HEK293 (cell line): ENCODE data around the gene CIAO1.

Experiments used
- GLI4 ChIP-seq: fragments of 450-650 bp; formaldehyde crosslinking; IDR thresholded peaks from 2 replicates; pipeline ENCODE4 v1.5.1; 2016; ENCODE audit warnings: missing biosample characterization, missing genetic modification characterization
- GLIS1 ChIP-seq: fragments of 450-650 bp; formaldehyde crosslinking; IDR thresholded peaks from 2 replicates; pipeline ENCODE4 v1.5.1; 2016; ENCODE audit warnings: missing biosample characterization, missing genetic modification characterization
- KLF1 ChIP-seq: fragments of 450-650 bp; formaldehyde crosslinking; IDR thresholded peaks from 2 replicates; pipeline ENCODE4 v1.5.1; 2016; ENCODE audit warnings: missing biosample characterization, missing genetic modification characterization
- KLF7 ChIP-seq: fragments of 450-650 bp; formaldehyde crosslinking; IDR thresholded peaks from 2 replicates; pipeline ENCODE4 v1.5.1; 2016; ENCODE audit warnings: missing biosample characterization, missing genetic modification characterization, borderline replicate concordance
- MEIS1 ChIP-seq: sonication (generic); formaldehyde crosslinking; IDR thresholded peaks from 2 replicates; pipeline ENCODE4 v1.8.1; 2022; ENCODE audit warnings: missing genetic modification reagents, mild to moderate bottlenecking, borderline replicate concordance
- TRIM28 ChIP-seq: IDR thresholded peaks from 2 replicates; pipeline ENCODE4 v1.6.1; 2011; ENCODE audit warnings: low read length, control low read depth, borderline replicate concordance
- WT1 ChIP-seq: fragments of 450-650 bp; formaldehyde crosslinking; IDR thresholded peaks from 2 replicates; pipeline ENCODE4 v1.5.1; 2016; ENCODE audit warnings: missing biosample characterization, missing genetic modification characterization
- ZFP41 ChIP-seq: fragments of 450-650 bp; formaldehyde crosslinking; IDR thresholded peaks from 2 replicates; pipeline ENCODE4 v1.5.1; 2016; ENCODE audit warnings: missing biosample characterization, missing genetic modification characterization, borderline replicate concordance
- ZNF112 ChIP-seq: fragments of 450-650 bp; formaldehyde crosslinking; IDR thresholded peaks from 2 replicates; pipeline ENCODE4 v1.5.0; 2017; ENCODE audit warnings: missing biosample characterization, missing genetic modification characterization
- ZNF133 ChIP-seq: fragments of 450-650 bp; formaldehyde crosslinking; IDR thresholded peaks from 2 replicates; pipeline ENCODE4 v1.5.1; 2016; ENCODE audit warnings: missing biosample characterization, missing genetic modification characterization
- ZNF146 ChIP-seq: fragments of 450-650 bp; formaldehyde crosslinking; IDR thresholded peaks from 2 replicates; pipeline ENCODE4 v1.5.1; 2016; ENCODE audit warnings: missing biosample characterization, missing genetic modification characterization
- ZNF184 ChIP-seq: fragments of 450-650 bp; IDR thresholded peaks from 2 replicates; pipeline ENCODE4 v1.5.1; 2018; ENCODE audit warnings: missing biosample characterization, mild to moderate bottlenecking, missing genetic modification characterization
- ZNF202 ChIP-seq: fragments of 450-650 bp; formaldehyde crosslinking; IDR thresholded peaks from 2 replicates; pipeline ENCODE4 v1.5.1; 2016; ENCODE audit warnings: missing biosample characterization, missing genetic modification characterization, borderline replicate concordance
- ZNF211 ChIP-seq: fragments of 450-650 bp; formaldehyde crosslinking; IDR thresholded peaks from 2 replicates; pipeline ENCODE4 v1.5.1; 2016; ENCODE audit warnings: low read depth, missing biosample characterization, missing genetic modification characterization
- ZNF324 ChIP-seq: fragments of 450-650 bp; formaldehyde crosslinking; IDR thresholded peaks from 2 replicates; pipeline ENCODE4 v1.5.1; 2016; ENCODE audit warnings: missing biosample characterization, missing genetic modification characterization
- ZNF350 ChIP-seq: fragments of 450-650 bp; formaldehyde crosslinking; IDR thresholded peaks from 2 replicates; pipeline ENCODE4 v1.5.0; 2017; ENCODE audit warnings: missing biosample characterization, mild to moderate bottlenecking, missing genetic modification characterization
- ZNF544 ChIP-seq: fragments of 450-650 bp; formaldehyde crosslinking; IDR thresholded peaks from 2 replicates; pipeline ENCODE4 v1.5.0; 2017; ENCODE audit warnings: missing biosample characterization, missing genetic modification characterization
- ZNF658 ChIP-seq: fragments of 450-650 bp; formaldehyde crosslinking; IDR thresholded peaks from 2 replicates; pipeline ENCODE4; 2016; ENCODE audit warnings: missing biosample characterization, missing genetic modification characterization
- ZNF660 ChIP-seq: fragments of 450-650 bp; IDR thresholded peaks from 2 replicates; pipeline ENCODE4 v1.5.1; 2018; ENCODE audit warnings: missing biosample characterization, mild to moderate bottlenecking, missing genetic modification characterization
- ZNF670 ChIP-seq: fragments of 450-650 bp; formaldehyde crosslinking; IDR thresholded peaks from 2 replicates; pipeline ENCODE4 v1.5.1; 2016; ENCODE audit warnings: missing biosample characterization, missing genetic modification characterization, low read depth
- ZNF707 ChIP-seq: fragments of 450-650 bp; formaldehyde crosslinking; IDR thresholded peaks from 2 replicates; pipeline ENCODE4 v1.5.1; 2016; ENCODE audit warnings: missing biosample characterization, missing genetic modification characterization
- ZNF747 ChIP-seq: fragments of 450-650 bp; formaldehyde crosslinking; IDR thresholded peaks from 2 replicates; pipeline ENCODE4 v1.5.1; 2016; ENCODE audit warnings: missing biosample characterization, missing genetic modification characterization
- TF ChIP-seq, protein P1 (sequence below): fragments of 450-650 bp; formaldehyde crosslinking; IDR thresholded peaks from 2 replicates; pipeline ENCODE4 v1.5.1; 2016; ENCODE audit warnings: missing biosample characterization, missing genetic modification characterization
- TF ChIP-seq, protein P2 (sequence below): fragments of 450-650 bp; formaldehyde crosslinking; IDR thresholded peaks from 2 replicates; pipeline ENCODE4 v1.5.1; 2016; ENCODE audit warnings: missing biosample characterization, missing genetic modification characterization
- TF ChIP-seq, protein P3 (sequence below): fragments of 450-650 bp; formaldehyde crosslinking; conservative IDR thresholded peaks from 2 replicates; pipeline ENCODE4 v1.5.1; 2016; ENCODE audit warnings: low read depth, missing biosample characterization, missing genetic modification characterization
- TF ChIP-seq, protein P4 (sequence below): fragments of 450-650 bp; formaldehyde crosslinking; IDR thresholded peaks from 2 replicates; pipeline ENCODE4 v1.5.1; 2016; ENCODE audit warnings: missing biosample characterization, missing genetic modification characterization, borderline replicate concordance
- TF ChIP-seq, protein P5 (sequence below): fragments of 450-650 bp; formaldehyde crosslinking; IDR thresholded peaks from 2 replicates; pipeline ENCODE4 v1.5.1; 2017; ENCODE audit warnings: missing biosample characterization, mild to moderate bottlenecking, missing genetic modification characterization, moderate library complexity

The CIAO1 gene

DNA sequence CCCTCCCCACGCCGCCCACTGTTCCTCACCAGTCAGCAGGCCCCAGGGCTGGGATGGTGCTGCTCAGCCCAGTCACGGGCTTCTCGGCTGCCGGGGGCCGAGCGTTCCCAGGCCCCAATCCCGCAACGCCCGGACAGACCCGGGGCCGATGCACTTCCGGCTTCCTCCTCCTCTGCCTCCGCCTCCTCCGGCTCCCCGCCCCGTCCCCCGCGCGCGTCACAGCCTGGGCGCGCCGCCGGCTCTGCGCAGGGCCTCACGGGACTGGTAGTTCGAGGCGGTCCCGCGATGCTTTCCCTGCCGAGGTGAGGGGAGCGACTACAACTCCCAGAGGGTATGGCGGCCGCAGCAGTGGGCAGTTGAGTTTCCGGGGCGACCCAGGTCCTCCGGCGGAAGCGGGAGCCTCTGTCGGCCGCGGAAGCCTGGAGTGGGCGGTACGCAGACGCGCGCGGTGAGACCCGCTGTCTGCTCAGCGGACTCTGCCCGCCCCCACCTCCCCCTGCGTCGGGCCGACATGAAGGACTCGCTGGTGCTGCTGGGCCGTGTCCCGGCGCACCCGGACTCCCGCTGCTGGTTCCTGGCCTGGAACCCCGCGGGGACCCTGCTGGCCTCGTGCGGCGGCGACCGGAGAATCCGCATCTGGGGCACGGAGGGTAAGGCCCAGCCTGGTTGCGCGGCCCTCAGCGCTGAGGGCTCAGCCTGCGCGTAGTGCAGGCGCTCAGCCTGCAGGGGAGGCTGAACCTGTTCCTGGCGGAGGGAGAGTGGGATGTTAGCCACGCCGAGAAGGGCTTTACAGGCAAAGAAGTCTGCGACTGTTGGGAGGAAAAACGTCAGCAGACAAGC lies at the start of gene CIAO1, which contains the start of gene TMEM127 (continued):
- no peak for TF ChIP-seq ZNF658
- no peak for TF ChIP-seq ZNF350
- 0 out of 2 replicates have a peak, but pooled peaks have one; percentile 30 for TF ChIP-seq KLF7
- no peak for TF ChIP-seq ZNF146 (tag by site-specific recombination)
- TF ChIP-seq, protein P1, sequence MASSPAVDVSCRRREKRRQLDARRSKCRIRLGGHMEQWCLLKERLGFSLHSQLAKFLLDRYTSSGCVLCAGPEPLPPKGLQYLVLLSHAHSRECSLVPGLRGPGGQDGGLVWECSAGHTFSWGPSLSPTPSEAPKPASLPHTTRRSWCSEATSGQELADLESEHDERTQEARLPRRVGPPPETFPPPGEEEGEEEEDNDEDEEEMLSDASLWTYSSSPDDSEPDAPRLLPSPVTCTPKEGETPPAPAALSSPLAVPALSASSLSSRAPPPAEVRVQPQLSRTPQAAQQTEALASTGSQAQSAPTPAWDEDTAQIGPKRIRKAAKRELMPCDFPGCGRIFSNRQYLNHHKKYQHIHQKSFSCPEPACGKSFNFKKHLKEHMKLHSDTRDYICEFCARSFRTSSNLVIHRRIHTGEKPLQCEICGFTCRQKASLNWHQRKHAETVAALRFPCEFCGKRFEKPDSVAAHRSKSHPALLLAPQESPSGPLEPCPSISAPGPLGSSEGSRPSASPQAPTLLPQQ (tag by site-specific recombination), result peak; percentile 21
- no peak for TF ChIP-seq ZNF707 (tag by site-specific recombination)
- no peak for TF ChIP-seq ZNF670 (tag by site-specific recombination)
- no peak for TF ChIP-seq ZNF211 (tag by site-specific recombination)
- TF ChIP-seq ZNF133, result no peak
- no peak for TF ChIP-seq ZNF747
- no peak for TF ChIP-seq ZNF544 (tag by site-specific recombination)
- TF ChIP-seq, protein P2, sequence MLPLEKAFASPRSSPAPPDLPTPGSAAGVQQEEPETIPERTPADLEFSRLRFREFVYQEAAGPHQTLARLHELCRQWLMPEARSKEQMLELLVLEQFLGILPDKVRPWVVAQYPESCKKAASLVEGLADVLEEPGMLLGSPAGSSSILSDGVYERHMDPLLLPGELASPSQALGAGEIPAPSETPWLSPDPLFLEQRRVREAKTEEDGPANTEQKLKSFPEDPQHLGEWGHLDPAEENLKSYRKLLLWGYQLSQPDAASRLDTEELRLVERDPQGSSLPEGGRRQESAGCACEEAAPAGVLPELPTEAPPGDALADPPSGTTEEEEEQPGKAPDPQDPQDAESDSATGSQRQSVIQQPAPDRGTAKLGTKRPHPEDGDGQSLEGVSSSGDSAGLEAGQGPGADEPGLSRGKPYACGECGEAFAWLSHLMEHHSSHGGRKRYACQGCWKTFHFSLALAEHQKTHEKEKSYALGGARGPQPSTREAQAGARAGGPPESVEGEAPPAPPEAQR, result no peak
- no peak for TF ChIP-seq ZNF324
- peak; percentile 47 for TF ChIP-seq KLF1
- peak; percentile 34 for TF ChIP-seq ZNF660 (tag by site-specific recombination)
- no peak for TF ChIP-seq ZNF202 (tag by site-specific recombination)
- TF ChIP-seq GLI4, result no peak; the same call in 1 of the 2 replicates
- peak; percentile 41 for TF ChIP-seq GLIS1 (tag by site-specific recombination)
- no peak for TF ChIP-seq MEIS1 (CRISPR knock-in tag)
- no peak for TF ChIP-seq ZNF184
- 0 out of 2 replicates have a peak, but pooled peaks have one; percentile 2 for TF ChIP-seq WT1 (tag by site-specific recombination)
- TF ChIP-seq, protein P3, sequence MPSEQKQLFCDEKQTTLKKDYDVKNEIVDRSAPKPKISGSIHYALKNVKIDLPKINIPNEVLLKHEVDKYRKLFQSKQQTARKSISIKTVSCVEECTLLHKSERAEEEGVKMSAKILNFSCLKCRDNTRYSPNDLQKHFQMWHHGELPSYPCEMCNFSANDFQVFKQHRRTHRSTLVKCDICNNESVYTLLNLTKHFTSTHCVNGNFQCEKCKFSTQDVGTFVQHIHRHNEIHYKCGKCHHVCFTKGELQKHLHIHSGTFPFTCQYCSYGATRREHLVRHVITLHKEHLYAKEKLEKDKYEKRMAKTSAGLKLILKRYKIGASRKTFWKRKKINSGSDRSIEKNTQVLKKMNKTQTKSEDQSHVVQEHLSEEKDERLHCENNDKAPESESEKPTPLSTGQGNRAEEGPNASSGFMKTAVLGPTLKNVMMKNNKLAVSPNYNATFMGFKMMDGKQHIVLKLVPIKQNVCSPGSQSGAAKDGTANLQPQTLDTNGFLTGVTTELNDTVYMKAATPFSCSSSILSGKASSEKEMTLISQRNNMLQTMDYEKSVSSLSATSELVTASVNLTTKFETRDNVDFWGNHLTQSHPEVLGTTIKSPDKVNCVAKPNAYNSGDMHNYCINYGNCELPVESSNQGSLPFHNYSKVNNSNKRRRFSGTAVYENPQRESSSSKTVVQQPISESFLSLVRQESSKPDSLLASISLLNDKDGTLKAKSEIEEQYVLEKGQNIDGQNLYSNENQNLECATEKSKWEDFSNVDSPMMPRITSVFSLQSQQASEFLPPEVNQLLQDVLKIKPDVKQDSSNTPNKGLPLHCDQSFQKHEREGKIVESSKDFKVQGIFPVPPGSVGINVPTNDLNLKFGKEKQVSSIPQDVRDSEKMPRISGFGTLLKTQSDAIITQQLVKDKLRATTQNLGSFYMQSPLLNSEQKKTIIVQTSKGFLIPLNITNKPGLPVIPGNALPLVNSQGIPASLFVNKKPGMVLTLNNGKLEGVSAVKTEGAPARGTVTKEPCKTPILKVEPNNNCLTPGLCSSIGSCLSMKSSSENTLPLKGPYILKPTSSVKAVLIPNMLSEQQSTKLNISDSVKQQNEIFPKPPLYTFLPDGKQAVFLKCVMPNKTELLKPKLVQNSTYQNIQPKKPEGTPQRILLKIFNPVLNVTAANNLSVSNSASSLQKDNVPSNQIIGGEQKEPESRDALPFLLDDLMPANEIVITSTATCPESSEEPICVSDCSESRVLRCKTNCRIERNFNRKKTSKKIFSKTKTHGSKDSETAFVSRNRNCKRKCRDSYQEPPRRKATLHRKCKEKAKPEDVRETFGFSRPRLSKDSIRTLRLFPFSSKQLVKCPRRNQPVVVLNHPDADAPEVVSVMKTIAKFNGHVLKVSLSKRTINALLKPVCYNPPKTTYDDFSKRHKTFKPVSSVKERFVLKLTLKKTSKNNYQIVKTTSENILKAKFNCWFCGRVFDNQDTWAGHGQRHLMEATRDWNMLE (tag by site-specific recombination), result peak; percentile 69
- TF ChIP-seq TRIM28, result no peak
- TF ChIP-seq, protein P4, sequence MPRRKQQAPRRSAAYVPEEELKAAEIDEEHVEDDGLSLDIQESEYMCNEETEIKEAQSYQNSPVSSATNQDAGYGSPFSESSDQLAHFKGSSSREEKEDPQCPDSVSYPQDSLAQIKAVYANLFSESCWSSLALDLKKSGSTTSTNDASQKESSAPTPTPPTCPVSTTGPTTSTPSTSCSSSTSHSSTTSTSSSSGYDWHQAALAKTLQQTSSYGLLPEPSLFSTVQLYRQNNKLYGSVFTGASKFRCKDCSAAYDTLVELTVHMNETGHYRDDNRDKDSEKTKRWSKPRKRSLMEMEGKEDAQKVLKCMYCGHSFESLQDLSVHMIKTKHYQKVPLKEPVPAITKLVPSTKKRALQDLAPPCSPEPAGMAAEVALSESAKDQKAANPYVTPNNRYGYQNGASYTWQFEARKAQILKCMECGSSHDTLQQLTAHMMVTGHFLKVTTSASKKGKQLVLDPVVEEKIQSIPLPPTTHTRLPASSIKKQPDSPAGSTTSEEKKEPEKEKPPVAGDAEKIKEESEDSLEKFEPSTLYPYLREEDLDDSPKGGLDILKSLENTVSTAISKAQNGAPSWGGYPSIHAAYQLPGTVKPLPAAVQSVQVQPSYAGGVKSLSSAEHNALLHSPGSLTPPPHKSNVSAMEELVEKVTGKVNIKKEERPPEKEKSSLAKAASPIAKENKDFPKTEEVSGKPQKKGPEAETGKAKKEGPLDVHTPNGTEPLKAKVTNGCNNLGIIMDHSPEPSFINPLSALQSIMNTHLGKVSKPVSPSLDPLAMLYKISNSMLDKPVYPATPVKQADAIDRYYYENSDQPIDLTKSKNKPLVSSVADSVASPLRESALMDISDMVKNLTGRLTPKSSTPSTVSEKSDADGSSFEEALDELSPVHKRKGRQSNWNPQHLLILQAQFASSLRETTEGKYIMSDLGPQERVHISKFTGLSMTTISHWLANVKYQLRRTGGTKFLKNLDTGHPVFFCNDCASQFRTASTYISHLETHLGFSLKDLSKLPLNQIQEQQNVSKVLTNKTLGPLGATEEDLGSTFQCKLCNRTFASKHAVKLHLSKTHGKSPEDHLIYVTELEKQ (tag by site-specific recombination), result no peak
- TF ChIP-seq ZFP41 (tag by site-specific recombination), result no peak
- TF ChIP-seq ZNF112, result no peak
- TF ChIP-seq, protein P5, sequence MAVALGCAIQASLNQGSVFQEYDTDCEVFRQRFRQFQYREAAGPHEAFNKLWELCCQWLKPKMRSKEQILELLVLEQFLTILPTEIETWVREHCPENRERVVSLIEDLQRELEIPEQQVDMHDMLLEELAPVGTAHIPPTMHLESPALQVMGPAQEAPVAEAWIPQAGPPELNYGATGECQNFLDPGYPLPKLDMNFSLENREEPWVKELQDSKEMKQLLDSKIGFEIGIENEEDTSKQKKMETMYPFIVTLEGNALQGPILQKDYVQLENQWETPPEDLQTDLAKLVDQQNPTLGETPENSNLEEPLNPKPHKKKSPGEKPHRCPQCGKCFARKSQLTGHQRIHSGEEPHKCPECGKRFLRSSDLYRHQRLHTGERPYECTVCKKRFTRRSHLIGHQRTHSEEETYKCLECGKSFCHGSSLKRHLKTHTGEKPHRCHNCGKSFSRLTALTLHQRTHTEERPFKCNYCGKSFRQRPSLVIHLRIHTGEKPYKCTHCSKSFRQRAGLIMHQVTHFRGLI (tag by site-specific recombination), result no peak; the same call in 1 of the 2 replicates
